ENCODE data around the gene CUEDC1. TPM values are rescaled to one million over a fixed set of nuclear protein-coding genes. Genes with fewer than 3 reads are reported as not detected.

CUEDC1 gene
- total RNA-seq, 2 experiments from 2014 or later = 0.14 TPM; not detected in 1

DNA sequence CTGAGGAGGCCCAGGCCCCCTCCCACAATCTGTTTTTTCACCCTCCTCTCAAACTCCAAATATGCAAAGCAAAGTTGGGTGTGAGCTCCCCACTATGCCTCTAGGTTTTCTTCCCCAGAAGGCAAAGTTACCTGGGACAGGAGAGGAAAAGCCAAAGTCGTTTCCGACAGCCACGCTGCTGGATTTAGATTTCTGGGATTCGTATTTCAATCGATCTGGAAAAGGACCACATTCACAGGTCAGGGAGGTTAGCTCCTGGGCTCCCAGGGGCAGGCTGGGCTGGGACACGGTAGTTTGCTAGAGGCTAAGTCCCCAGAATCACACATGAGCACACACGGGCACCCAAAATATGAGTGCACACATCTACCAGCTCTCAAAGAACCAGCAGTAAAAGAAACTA lies 84.1 kb downstream of the CUEDC1 start:
- intact Hi-C loops (cut with DNase I, micrococcal nuclease) = no loop called here
- Mint-ChIP-seq H3K27me3 (peaks cover 23% of the 10 kb centered on the region), H3K36me3 (ENCODE audit: low read depth) (no peaks in the 10 kb centered on the region), H3K27ac (no peak overlapping the region), H3K4me1 (peaks cover 18% of the 10 kb centered on the region), H3K4me3 (no peak overlapping the region), H3K9me3 (ENCODE audit: low read depth) (no peaks in the 10 kb centered on the region)
- DNase-seq = no peak
- ChIA-PET POLR2A (no interaction called here), CTCF (interaction anchor here (0.7 to 6.1 kb wide), 8 partner anchors 11 to 302 kb away, joined by 3 to 33 read pairs (median 4); partner anchors contain the start of gene SRSF1)
- no peak for ATAC-seq

DNA sequence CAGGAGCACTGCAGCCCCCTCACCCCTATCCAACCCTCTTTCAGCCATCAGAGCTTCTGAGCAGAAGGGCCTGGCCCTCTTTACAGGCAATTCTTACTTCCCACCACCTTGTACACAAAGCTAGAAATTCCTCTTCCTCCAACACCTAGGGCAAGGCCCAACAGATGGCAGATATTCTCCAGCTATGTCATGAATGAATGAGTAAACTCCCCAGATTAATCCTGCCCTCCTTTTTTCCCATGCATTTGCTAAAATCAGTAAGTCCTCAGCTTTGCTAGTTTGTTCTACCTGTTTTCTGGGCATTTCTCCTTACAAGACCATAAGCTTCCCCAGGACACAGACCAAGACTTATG lies 85.0 kb downstream of the CUEDC1 start:
- H3K9me3 Mint-ChIP-seq (ENCODE audit: low read depth) = no peaks in the 10 kb centered on the region
- intact Hi-C loops (cut with DNase I, micrococcal nuclease) = no loop called here
- H3K27ac Mint-ChIP-seq = no peak overlapping the region
- H3K36me3 Mint-ChIP-seq (ENCODE audit: low read depth) = no peaks in the 10 kb centered on the region
- peaks cover 17% of the 10 kb centered on the region for H3K4me1 Mint-ChIP-seq
- no peak overlapping the region for H3K4me3 Mint-ChIP-seq
- ATAC-seq (no peak), DNase-seq (no peak)
- ChIA-PET CTCF (interaction anchor here (1.0 to 6.1 kb wide), 10 partner anchors 10 to 302 kb away, joined by 3 to 33 read pairs (median 4); partner anchors contain the start of gene SRSF1), POLR2A (interaction anchor here (0.6 kb wide), 1 partner anchor 126 kb away, joined by 3 read pairs; no protein-coding TSS in a partner anchor)
- H3K27me3 Mint-ChIP-seq = peaks cover 19% of the 10 kb centered on the region

DNA sequence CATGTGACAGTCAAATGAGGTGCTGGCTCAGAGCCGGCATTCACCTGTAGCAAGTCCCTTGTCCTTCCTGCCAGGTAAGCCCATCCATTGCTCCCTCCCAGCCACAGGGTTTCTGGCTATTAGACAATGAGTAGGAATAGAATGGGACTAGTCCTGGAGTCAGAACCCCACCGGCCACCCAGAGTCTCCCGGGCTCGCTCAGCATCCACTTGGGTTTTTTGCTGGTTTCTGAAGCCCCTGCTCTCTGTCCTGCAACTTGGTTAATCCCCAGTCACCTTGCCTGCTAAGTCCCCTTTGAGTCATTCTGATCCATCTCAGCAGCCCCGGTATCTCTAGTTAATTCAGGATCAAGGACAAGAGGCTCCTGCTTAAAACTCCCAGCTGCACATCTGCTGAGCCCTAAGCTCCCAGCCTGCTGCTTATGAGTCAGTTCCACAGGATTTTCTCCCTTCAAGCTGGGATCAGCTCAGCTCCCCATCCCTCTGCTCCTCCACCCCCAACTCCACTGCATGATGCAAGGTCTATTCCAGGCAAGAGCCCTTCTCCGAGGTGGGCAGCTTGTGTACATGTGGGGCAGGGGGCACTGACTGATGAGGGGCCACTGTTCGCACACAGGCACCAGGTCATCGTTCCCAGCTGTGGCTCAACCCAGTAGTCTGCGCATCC lies 85.5 kb downstream of the CUEDC1 start:
- CTCF ChIA-PET = interaction anchor here (1.1 to 6.1 kb wide), 9 partner anchors 9 to 137 kb away, joined by 3 to 33 read pairs (median 4); partner anchors contain the start of gene SRSF1
- ATAC-seq (no peak), DNase-seq (no peak)
- intact Hi-C loops (cut with DNase I, micrococcal nuclease) = no loop called here
- Mint-ChIP-seq H3K4me1 (peaks cover 17% of the 10 kb centered on the region), H3K27me3 (peaks cover 19% of the 10 kb centered on the region), H3K36me3 (ENCODE audit: low read depth) (no peaks in the 10 kb centered on the region), H3K9me3 (ENCODE audit: low read depth) (no peaks in the 10 kb centered on the region), H3K27ac (no peak overlapping the region), H3K4me3 (no peak overlapping the region)
- POLR2A ChIA-PET = no interaction called here

DNA sequence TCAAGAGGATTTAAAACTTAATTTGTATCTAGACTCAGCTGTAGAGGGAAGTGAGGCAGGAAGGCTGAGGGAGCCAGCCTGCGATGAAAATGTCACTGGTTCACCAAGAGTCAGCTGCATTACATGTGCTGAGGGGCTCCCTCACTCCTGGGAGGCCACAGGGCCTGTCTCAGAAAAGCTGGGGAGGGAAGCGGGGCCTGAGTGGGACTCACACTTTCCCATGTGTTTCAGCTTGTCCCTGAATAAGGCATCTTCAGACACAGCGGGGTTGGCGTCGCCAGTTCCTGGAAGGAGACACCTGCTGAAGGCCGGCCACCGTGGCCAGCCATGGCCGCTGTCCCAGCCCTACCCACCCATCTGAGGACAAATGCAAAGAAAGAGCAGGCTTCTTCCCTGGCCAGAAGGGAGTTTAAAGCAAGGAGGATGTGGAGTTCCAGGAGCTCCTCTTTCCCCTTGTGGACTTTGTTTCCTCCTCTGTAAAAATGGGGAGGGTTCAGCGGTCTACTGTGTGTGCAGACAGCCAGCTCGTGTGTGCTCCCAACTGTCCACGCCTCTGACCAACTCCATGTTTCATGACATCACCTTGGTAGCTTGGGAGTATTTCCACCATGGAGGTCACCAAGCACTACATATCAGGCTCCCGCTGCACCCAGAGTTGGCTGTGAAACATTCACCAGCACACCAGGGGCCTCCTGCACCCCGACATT lies 86.1 kb downstream of the CUEDC1 start:
- Mint-ChIP-seq H3K4me3 (no peak overlapping the region), H3K36me3 (ENCODE audit: low read depth) (no peaks in the 10 kb centered on the region), H3K27me3 (peaks cover 17% of the 10 kb centered on the region), H3K4me1 (peaks cover 15% of the 10 kb centered on the region), H3K27ac (no peak overlapping the region), H3K9me3 (ENCODE audit: low read depth) (no peaks in the 10 kb centered on the region)
- POLR2A ChIA-PET = no interaction called here
- no peak for DNase-seq
- CTCF ChIA-PET = interaction anchor here (1.2 to 6.1 kb wide), 7 partner anchors 9 to 124 kb away, joined by 3 to 33 read pairs (median 4); no protein-coding TSS in a partner anchor
- no peak for ATAC-seq
- intact Hi-C loops (cut with DNase I, micrococcal nuclease) = no loop called here

DNA sequence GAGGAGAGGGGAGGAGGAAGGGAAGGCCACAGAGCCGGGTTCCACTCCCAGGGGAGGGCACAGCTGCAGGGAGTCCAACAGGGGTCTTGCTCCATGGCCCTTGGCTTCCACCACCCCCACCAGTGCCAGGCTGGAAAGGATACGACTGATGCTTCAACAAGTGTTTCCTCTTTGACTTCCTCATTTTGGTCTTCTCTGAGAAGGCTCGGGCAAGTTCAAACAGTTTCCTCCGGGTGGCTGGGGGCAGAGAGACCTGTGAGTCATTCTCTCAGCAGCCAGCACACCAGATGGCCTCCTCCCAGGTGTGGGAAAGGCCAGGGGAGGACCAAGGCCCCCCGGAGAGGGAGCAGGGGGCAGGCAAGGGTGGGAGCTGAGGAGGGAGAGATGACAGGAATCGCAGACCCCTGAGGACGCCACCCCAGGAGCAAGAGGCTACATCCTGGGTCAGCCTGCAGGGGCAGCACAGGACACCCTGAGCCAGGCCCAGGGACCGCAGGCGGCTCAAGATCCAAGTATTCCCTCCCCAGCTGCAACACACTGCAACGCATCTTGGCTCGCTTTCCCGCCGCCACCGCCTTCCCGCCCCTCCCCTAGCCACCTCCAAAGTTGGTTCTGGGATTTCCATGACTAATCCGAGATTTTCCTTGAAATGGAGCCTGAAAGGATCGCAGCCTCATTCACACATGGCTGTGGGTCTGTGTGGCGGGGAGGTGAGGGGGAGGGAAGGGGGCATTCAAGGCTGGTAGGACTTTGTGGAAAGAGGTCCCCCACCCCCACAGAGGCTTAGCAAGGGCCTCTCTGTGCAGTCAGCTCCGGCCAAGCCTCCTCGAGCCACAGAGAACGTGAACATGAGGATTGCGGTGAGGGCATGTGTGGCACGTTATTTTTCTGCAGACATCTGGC lies 87.0 kb downstream of the CUEDC1 start:
- CTCF ChIA-PET = interaction anchor here (0.7 to 6.1 kb wide), 10 partner anchors 8 to 293 kb away, joined by 3 to 33 read pairs (median 4); partner anchors contain the start of gene CUEDC1
- peak; percentile 89 for ATAC-seq
- POLR2A ChIA-PET = no interaction called here
- no peaks in the 10 kb centered on the region for H3K36me3 Mint-ChIP-seq (ENCODE audit: low read depth)
- no peaks in the 10 kb centered on the region for H3K9me3 Mint-ChIP-seq (ENCODE audit: low read depth)
- DNase-seq = peak; percentile 58
- H3K27me3 Mint-ChIP-seq = peaks cover 9% of the 10 kb centered on the region
- H3K4me1 Mint-ChIP-seq = peaks cover 11% of the 10 kb centered on the region
- no peak overlapping the region for H3K4me3 Mint-ChIP-seq
- peak overlapping the region; percentile 10 for H3K27ac Mint-ChIP-seq
- intact Hi-C loops (cut with DNase I, micrococcal nuclease) = no loop called here

DNA sequence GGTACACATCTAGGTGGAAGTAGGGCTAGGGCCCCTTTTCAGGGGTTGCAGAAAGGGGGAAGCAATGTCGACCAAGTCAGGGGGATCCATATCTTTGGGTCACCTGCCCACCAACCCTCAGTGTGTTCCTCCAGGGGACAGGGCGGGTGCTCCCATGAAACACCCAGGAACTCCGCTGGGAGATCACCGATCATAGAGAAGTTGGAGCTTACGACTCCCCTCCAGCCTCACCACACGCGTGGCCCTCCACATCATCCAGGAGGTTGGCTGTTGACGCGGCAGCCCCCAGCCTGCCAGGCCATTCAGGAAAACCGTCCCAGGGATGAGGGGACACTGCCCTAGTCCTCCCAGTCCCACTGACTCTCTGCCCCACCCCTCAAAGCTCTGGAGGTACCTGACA lies 88.1 kb downstream of the CUEDC1 start:
- intact Hi-C loops (cut with DNase I, micrococcal nuclease) = no loop called here
- POLR2A ChIA-PET = no interaction called here
- no peak overlapping the region for H3K27ac Mint-ChIP-seq

DNA sequence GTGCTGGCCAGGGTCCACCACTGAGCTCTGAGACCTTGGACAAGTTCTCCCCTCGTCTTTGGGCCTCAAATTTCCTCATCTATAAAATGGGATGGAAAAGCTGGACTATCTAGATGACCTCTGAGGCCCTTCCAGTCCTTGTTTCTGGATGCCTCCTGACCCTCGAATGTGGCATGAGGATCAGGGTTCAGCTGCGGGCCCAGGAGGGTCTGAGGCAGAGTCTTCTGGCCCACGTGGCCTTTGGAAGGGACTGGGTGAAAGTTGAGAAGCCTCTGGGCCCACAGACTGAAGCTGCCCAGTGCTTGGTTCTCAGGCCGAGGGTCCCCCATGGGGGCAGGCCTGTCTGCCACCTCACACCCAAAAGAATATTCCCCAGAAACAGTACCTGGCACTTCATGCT lies 88.5 kb downstream of the CUEDC1 start:
- ATAC-seq (no peak), DNase-seq (no peak)
- H3K4me3 Mint-ChIP-seq = no peak overlapping the region
- POLR2A ChIA-PET = no interaction called here
- H3K27ac Mint-ChIP-seq = no peak overlapping the region
- peaks cover 6% of the 10 kb centered on the region for H3K27me3 Mint-ChIP-seq
- H3K4me1 Mint-ChIP-seq = peaks cover 11% of the 10 kb centered on the region
- CTCF ChIA-PET = interaction anchor here (0.7 to 6.1 kb wide), 4 partner anchors 10 to 246 kb away, joined by 3 to 33 read pairs (median 4); no protein-coding TSS in a partner anchor
- H3K9me3 Mint-ChIP-seq (ENCODE audit: low read depth) = no peaks in the 10 kb centered on the region
- H3K36me3 Mint-ChIP-seq (ENCODE audit: low read depth) = no peaks in the 10 kb centered on the region
- intact Hi-C loops (cut with DNase I, micrococcal nuclease) = no loop called here

More for the DNA sequence above, 88.1 kb downstream of the CUEDC1 start:
- DNase-seq (no peak), ATAC-seq (no peak)
- no peaks in the 10 kb centered on the region for H3K9me3 Mint-ChIP-seq (ENCODE audit: low read depth)
- no peaks in the 10 kb centered on the region for H3K36me3 Mint-ChIP-seq (ENCODE audit: low read depth)
- H3K4me3 Mint-ChIP-seq = no peak overlapping the region
- peaks cover 8% of the 10 kb centered on the region for H3K27me3 Mint-ChIP-seq
- CTCF ChIA-PET = interaction anchor here (0.7 to 6.1 kb wide), 5 partner anchors 10 to 246 kb away, joined by 3 to 33 read pairs (median 3); no protein-coding TSS in a partner anchor
- H3K4me1 Mint-ChIP-seq = peaks cover 11% of the 10 kb centered on the region

DNA sequence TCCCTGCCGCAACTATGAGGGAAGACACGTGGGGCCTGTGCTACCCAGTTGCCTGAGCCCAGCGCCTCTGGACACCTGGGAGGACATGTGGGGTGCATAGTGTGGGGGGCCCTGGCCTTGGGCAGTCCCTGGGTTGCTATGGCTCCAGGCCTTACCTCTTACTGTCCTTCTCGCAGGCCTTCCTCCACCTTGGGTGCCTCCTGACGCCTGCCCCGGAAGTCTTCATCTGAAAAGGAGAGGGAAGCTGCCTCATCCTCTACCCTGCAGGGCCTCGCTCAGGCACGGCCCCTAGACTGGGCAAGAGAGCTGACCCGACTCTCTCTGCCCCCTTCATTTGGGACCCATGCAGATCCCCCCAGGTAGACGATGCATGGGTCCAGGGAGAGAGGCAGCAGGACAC lies 88.9 kb downstream of the CUEDC1 start:
- POLR2A ChIA-PET = no interaction called here
- CTCF ChIA-PET = interaction anchor here (0.9 to 6.1 kb wide), 2 partner anchors 9 to 25 kb away, joined by 3 to 33 read pairs; no protein-coding TSS in a partner anchor
- Mint-ChIP-seq H3K27me3 (peaks cover 6% of the 10 kb centered on the region), H3K36me3 (ENCODE audit: low read depth) (no peaks in the 10 kb centered on the region), H3K4me3 (no peak overlapping the region), H3K4me1 (peaks cover 11% of the 10 kb centered on the region), H3K27ac (no peak overlapping the region), H3K9me3 (ENCODE audit: low read depth) (no peaks in the 10 kb centered on the region)
- ATAC-seq (no peak), DNase-seq (no peak)
- intact Hi-C loops (cut with DNase I, micrococcal nuclease) = no loop called here

DNA sequence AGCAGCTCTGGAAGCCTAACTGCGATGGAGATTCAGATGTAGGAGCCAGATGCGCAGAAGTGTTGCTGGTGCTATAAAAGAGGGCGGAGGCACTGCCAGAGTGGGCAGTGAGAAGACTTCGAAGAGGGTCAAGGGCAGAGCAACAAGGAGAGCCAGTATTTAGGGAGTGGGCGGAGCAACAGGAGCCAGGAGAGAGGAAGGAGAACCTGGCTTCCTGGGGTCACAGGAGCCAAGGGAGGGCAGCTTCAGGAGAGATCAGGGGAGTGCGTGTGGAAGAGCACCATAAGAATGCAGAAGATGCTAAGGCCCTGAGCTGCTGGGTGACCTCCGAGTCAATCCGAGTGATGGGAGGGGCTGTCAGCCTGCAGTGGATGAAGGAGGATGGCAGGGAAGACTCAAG lies 90.9 kb downstream of the CUEDC1 start:
- CTCF ChIA-PET = interaction anchor here (0.7 to 15.7 kb wide), 2 partner anchors 136 to 852 kb away, joined by 3 to 249 read pairs; partner anchors contain the start of gene SRSF1
- H3K36me3 Mint-ChIP-seq (ENCODE audit: low read depth) = no peaks in the 10 kb centered on the region
- POLR2A ChIA-PET = no interaction called here
- H3K4me1 Mint-ChIP-seq = peaks cover 21% of the 10 kb centered on the region
- intact Hi-C loops (cut with DNase I, micrococcal nuclease) = no loop called here
- no peaks in the 10 kb centered on the region for H3K9me3 Mint-ChIP-seq (ENCODE audit: low read depth)
- no peak overlapping the region for H3K4me3 Mint-ChIP-seq
- H3K27me3 Mint-ChIP-seq = peaks cover 11% of the 10 kb centered on the region
- no peak overlapping the region for H3K27ac Mint-ChIP-seq
- ATAC-seq (no peak), DNase-seq (no peak)

DNA sequence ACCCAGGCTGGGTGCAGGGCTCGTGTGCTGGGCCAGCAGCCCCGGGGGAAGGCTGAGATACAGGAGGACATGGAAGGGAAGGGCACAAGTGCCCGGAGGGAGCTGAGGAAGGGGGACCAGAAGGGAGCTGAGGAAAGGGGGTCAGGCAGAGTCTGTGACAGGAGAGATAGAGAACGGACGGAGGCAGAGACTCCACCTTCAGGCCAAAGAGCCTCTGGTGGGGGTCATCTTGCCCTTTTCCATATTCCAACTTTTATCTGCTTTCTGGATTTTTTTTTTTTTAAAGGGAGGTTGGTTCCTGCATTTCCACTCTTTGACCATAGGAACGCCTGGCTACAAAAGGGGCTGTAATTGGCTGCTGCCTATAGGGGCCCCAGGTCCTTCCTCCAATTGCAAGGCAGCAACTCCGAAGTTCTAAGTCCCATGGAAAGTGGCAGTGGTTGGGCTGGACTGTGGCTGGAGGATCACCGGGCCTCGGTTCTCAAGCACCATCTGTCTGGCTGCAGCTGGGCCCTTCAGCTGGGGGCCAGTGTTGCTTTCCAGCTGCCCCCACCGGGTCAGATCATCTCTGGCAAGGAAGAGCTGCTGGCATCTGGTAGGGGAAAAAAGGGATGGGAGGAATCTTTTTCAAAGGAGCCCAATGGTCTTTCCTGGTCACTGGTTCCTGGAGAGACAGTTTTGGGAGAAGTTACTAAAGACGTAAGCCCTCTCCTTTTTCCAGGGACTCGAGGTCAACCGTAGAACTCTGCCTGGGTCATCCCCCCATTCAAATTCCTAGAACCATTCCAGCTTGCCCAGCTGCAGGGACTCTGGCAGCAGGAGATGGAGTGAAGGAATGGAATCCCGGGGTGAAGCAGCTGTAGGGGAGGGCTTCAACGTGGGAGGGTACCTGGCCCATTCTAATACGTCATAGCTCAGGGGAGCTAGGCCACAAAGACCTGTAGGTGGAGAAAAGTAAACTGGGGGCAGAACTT lies 92.2 kb downstream of the CUEDC1 start:
- no peaks in the 10 kb centered on the region for H3K9me3 Mint-ChIP-seq (ENCODE audit: low read depth)
- intact Hi-C loops (cut with DNase I, micrococcal nuclease) = no loop called here
- peaks cover 13% of the 10 kb centered on the region for H3K27me3 Mint-ChIP-seq
- peaks cover 16% of the 10 kb centered on the region for H3K4me1 Mint-ChIP-seq
- DNase-seq (no peak), ATAC-seq (no peak)
- H3K4me3 Mint-ChIP-seq = no peak overlapping the region
- ChIA-PET POLR2A (no interaction called here), CTCF (interaction anchor here (0.6 to 15.7 kb wide), 3 partner anchors 30 to 137 kb away, joined by 3 to 249 read pairs (median 6); partner anchors contain the start of gene SRSF1)
- no peaks in the 10 kb centered on the region for H3K36me3 Mint-ChIP-seq (ENCODE audit: low read depth)
- no peak overlapping the region for H3K27ac Mint-ChIP-seq
